GM18511 (cell line): ENCODE results near the gene PIK3R2.
"Not testable (repeated sequence)": the region's sequence is repeated elsewhere in the genome, so short reads cannot be mapped to it uniquely, and the experiment has no call there.

Experiments
- ATAC-seq: cut with Tn5 transposase; IDR thresholded peaks from one replicate; pipeline ENCODE4 v1.9.1; 2021; ENCODE audit warnings: mild to moderate bottlenecking, moderate library complexity; ENCODE audit not compliant: unreplicated experiment

The PIK3R2 gene

DNA sequence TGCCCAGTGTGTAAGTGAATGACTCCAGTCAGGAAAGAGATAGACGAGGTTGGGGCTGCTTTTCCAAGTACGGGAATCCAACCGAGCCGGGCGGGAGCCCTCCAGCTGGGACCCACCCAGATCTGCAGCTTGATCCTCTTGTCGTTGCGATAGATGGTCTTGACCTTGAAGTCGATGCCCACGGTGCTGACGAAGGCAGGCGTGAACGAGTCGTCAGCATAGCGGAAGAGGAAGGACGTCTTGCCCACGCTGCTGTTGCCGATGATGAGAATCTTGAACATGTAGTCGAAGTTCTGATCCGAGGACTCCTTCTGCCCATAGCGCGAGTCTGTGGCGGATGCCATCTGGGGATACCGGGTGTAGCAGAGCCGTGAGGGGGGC lies 49.4 kb downstream of the PIK3R2 start:
- ATAC-seq: no peak

DNA sequence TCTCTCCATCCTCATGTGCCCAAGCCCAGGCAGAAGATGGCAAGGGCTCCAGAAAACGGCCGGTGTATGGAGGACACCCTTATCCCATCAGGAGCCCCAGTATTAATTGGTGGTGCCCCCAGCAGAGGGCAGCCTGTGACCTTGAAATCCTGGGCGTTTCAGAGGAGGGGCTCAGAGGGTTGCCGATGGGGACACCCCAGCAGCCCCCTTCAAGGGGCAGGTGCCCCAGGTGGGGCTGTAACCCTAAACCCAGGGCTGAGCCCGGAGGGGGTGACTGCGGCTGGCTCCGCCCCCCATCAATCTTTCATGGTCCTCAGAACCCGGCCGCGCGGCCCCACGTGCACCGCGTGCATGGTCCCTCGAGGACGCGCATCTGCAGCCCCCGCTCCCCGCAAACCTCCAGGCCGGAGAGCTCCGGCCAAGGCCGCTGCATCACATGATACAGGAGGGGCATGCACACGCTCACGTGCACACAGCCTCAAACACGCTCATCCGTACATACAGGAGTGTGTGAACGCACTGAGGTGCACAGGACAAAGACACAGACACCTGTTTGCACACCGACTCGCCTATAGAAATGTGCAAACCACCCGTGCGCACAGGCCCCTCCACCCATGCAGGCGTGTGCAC lies 49.9 kb downstream of the PIK3R2 start:
- no peak for ATAC-seq

DNA sequence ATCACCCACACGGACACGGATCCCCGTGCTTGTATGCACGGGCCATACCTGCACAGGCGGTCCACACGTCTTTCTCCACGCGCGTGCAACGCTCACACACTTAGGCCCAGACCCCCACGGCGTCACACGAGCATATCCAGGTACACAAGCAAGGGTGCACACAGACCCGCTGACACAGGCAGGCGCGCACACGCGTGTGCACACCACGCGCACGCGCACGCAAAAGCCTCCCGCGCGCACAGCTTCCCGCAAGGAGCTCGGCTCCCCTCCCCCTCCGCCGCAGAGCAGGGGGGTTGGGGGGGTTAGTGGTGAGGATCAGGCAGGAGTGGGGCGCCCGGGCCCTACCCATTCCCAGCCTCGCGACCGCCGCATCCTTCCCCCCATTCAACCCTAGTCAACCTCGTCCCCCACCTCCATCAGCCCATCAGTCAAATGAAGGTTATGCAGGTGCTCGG lies 50.5 kb downstream of the PIK3R2 start:
- peak; percentile 4 for ATAC-seq

DNA sequence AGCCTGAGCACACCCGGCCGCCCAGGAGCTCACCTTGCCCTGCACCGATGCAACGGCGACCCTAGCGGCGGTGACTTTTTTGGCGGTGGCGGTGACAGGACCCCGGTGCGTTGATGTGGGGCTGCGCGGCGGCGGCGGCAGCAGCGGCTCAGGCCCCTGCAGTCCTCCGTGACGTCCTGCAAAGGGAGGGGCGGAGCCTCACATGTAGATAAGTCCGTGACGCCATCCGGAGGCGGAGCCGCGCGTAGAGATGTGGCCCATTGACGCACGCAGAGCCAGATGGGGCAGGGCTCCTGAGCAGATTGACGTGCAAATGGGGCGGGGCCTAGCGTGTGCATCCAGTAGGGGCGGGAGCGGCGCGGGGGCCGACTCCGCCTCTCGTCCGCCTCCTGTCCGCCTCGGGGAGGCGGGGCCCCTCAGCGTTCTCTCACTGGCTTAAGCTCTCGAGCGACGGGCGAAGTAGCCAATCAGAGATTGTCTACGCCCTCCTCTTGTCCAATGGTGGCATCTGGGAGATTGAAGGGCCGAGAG lies 51.0 kb downstream of the PIK3R2 start, which contains the start of gene RAB3A:
RAB3A (minus strand) TSS at position 180 of the 531 bp plus-strand sequence. CDS start 1,302 bp downstream, outside the sequence.
- peak; percentile 89 for ATAC-seq

DNA sequence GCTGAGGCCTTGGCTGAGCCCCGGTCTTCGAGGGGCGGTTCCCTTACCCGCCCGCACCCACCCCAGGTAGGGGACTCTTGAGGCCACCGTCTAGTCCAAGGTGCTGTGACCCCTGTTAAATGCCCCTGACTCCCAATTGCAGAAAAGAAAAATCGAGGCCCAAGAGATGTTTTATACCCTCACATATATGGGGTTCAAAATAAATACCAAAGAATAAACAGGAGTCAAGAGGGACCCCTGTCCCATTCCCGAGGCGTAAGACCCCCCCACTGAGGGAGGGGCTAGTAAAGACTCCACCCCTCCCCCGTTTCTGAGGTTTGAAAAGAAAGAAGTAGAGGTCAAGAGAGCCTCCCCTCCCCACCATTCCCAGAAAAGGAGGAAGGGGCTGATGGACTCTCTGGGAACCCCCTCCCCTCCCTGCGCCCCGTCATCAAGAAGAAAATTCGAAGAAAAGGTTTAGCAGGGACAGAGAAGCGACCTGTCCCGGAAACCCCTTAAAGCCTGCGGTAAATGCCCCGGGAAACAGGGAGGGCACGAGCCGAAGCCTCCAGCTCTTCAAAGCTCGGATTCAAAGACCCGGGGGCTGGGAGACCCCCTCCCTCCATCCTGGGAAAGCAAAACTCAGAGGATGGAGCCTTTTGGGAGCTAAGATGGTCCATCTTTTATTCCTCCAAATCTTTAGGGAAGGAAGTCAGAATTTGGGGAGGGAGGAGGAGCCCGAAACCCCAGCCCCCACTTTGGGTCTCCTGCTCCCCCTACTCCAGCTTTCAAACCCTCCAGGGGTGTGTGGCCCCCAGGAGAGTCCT lies 51.6 kb downstream of the PIK3R2 start:
- peak; percentile 7 for ATAC-seq

DNA sequence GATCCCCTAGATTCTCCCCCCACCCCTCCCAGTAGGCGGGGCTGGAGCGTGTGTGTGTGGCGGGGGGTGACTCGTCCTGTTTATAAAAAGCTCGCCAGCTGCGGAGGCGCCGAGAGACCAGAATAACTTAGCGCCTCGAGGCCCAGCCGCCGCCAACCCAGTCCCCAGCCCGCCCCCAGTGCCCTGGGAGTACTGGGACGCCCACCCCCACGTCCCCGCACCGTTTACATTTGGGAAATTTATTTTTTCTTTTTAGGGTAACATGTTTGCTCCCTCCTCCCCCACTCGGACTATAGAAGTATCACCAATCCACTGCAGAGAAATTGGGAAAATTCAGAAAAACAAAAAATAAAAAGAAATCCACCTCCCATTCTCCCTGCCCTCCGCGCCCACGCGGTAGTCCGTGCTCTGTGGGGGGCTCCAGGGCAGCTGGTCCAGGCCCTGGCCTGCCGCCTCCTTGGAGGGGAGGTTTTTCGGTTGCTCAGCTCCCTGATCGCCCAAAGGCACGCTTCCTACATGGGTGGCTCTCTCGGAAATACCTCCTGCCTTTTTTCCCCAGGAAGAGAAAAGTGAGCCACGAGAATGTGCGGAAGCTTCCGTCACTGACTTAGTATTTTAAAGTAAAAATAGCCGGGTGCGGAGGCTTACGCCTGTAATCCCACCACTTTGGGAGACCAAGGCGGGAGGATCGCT lies 52.4 kb downstream of the PIK3R2 start:
- no peak for ATAC-seq

DNA sequence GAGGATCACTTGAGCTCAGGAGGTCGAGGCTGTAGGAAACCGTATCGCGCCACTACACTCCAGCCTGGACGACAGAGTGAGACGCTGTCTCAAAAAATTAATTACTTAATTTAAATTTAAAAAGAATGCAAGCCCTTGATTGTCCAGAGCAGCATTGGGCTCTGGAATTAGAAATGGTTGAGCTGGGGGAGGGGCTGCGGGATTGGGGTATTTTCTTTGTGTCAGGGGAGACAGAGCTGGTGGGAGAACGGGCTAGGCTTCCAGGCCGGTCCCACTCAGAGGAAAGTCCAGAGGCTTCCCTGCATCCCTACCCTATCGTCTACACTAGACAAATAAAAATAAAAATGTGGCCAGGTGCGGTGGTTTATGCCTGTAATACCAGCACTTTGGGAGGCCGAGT lies 53.1 kb downstream of the PIK3R2 start:
- no peak for ATAC-seq

DNA sequence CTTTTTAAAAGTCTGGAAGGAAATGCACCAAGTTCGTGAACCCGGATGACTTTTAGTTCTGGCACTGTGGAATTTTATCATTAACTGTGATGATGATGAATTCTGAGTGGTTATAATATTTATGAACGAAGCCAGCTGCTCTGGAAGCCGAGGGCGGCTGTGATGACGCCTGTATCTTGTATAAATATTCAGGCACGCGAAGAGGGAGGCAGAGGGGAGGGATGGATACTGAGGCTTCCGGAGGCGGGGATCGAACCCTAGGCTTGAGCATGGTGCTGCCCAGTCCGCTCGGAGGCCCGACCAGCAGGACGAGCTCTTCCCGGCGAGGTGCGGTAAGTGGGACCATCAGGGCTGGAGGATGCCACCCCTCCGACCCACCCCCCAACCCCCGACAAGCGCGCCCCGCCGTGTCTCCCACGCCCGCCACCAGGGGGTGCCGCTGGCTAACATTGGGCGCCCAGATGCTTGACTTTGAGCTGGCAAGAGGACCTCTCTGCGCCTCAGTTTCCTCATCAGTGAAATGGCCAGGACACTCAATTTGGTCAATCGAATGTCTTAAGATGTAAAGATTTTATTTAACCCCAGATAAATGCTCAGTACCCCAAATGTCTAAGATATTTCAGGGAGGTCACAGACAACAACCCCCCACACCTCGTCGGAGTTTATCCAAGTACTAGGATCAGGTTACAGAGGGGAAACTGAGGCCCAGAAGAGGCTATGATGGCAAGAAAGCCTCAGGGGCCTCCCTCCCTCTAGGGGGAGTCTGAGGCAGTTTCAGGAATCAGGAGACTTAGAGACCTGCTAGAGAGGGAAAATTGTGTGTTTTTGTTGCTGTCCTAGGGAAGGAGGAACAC lies 55.4 kb downstream of the PIK3R2 start:
- ATAC-seq: no peak

DNA sequence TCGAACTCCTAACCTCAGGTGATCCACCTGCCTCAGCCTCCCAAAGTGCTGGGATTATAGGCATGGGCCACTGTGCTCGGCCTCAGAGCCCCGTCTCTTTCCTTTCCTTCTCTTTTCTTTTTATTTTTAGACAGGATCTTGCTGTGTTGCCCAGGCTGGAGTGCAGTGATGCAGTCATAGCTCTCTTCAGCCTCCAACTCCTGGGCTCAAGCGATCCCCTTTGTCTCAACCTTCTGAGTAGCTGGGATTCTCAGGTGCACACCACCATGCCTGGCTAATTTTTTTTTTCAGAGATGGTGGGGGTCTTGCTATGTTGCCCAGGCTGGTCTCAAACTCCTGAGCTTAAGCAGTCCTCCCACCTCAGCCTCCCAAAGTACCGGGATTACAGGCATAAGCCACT lies 56.9 kb downstream of the PIK3R2 start:
- ATAC-seq: not testable (repeated sequence)

DNA sequence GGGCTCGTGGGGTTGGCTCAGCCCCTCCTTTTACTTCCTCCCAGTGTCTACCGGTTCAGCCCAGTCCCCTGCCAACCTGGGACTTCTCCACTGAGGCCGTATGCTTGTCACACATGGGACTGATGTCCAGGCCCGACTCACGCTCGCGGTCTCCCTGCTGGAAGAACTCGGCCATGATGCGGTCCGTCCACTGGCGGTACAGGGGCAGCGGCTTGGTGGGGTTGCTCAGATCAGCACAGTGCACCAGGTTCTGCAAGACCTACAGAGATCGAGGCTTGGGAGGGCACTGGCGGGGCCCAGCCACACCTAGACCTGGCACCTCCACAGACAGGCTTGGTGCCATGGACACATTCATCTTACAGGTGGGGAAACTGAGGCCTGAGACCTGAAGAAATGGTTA lies 58.7 kb downstream of the PIK3R2 start:
- no peak for ATAC-seq

DNA sequence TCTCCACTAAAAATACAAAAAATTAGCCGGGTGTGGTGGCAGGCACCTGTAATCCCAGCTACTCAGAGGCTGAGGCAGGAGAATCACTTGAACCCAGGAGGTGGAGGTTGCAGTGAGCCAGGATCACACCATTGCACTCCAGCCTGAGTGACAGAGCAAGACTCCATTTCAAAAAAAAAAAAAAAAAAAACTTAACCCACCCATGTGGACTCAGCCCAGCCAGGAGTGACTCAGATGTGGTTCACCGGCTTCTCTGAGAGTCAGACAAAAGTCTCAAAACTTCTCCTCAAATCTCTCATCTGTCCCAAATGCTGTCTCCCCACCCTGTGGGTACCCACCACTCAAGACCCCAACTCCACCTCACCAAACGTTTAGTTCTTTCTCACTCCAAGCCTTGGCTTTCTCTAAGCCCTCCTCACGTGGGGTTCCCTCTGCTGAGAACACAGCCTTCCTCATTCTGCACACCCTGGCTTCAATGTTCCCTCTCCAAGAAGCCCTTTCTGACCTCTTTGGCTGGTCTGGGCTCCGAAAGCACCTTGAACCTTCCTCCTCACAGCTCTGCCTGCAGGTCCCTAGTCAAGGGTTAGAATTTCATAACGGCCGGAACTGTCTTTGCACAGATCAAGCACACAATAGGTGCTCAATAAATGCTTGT lies 61.9 kb downstream of the PIK3R2 start:
- ATAC-seq: no peak

DNA sequence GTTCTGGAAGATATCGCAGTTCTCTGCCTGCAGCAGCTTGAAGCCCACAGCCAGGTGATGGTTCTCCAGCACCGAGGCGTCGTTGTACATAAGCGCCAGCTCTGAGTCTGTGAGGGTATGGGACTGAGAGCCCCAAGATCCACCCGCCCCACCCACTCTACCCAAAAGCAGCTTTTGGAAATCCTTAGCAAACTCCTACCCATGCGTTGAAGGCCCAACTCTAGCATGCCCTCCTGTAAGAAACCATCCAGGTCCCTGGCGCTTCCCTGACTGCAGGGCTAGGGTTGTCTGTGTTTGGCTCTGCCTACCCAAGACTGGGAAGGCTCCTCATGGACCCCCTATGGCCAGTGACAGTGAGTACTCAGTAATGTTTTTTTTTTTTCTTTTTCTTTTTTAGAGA lies 63.8 kb downstream of the PIK3R2 start:
- no peak for ATAC-seq

DNA sequence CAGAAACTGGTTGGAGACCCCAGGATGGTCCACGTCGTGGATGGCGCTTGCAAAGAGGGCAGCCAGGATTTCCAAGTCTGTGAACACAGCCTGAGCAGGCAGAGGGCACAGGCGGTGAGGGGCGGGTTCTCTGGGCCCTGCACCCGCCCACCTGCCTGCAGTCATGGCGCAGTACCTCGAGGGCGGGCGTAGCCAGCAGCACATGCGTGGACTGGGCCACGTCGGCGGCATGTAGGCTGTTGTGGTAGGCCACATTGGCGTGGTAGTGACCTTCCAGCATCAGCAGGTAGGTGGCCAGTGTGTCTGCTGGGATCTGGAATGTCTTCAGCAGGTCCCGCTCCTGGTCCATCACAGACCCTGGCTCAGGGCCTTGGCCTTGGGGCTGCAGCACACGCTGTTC lies 65.2 kb downstream of the PIK3R2 start:
- no peak for ATAC-seq

DNA sequence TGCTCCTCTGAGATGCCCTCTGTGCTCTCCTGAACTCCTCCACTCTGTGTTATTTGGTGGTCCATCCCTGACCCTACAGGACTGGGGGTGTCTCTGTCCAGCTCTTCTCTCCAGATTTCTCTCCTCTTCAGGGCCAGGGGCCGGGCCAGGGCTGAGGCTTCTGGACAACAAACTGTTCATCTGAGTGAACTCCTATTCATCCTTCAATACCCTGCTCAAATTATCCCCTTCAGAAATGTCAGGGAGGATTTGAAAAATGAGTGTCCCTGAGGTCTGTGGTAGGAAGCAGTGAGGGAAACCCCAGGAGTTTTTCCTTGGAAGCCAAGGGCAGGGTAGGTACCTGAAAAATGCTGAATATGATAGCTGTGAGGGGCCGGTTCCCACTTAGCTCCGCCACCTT lies 65.6 kb downstream of the PIK3R2 start:
- no peak for ATAC-seq
